ENCODE results near the gene FBXO46. TPM values are rescaled to one million over a fixed set of nuclear protein-coding genes. Genes with fewer than 3 reads are reported as not detected.

Gene FBXO46
- total and polyA plus RNA-seq, 4 donors = 1.2 to 4.5 (median 3.6) TPM

- Histone ChIP-seq H3K27me3 (ENCODE audit: control insufficient read depth in 4 of 4, insufficient read depth in 4 of 4, low read length in 3 of 4) (no peaks in the 10 kb centered on the region), H3K4me1 (ENCODE audit: control insufficient read depth in 4 of 4, insufficient read depth in 4 of 4, low read length in 3 of 4) (peaks cover 3 to 32% (median 10%) of the 10 kb centered on the region in 4 donors), H3K9me3 (ENCODE audit: control insufficient read depth in 4 of 4, low read length in 3 of 4) (no peaks in the 10 kb centered on the region), H3K9ac (ENCODE audit: low read depth in 1 of 2, low read length in 2 of 2) (no peak overlapping the region), H3K27ac (ENCODE audit: low read depth in 1 of 2, low read length in 2 of 2) (no peak overlapping the region), H3K36me3 (ENCODE audit: control insufficient read depth in 4 of 4, insufficient read depth in 3 of 4, low read depth in 1 of 4, low read length in 3 of 4) (peaks cover 0 to 2% (median 0%) of the 10 kb centered on the region in 4 donors), H3K4me3 (ENCODE audit: low read depth in 1 of 3, low read length in 3 of 3) (no peak overlapping the region)
- DNase-seq (ENCODE audit: low spot score) = no peak
- WGBS = 72% methylated on average over 21 of the region's 21 CpGs
- TF ChIP-seq GABPA (IDR thresholded peaks at IDR 0.05 in 1 of 2, conservative IDR thresholded peaks at IDR 0.05 in 1 of 2) (no peak), HNF4A (conservative IDR thresholded peaks at IDR 0.05) (no peak), FOXA2 (IDR thresholded peaks at IDR 0.05) (no peak), EGR1 (IDR thresholded peaks at IDR 0.05; ENCODE audit: low read depth in 2 of 2) (no peak), FOXA1 (IDR thresholded peaks at IDR 0.05) (no peak), TAF1 (conservative IDR thresholded peaks at IDR 0.05) (no peak), REST (IDR thresholded peaks at IDR 0.05) (no peak), JUND (IDR thresholded peaks at IDR 0.05) (no peak), RAD21 (IDR thresholded peaks at IDR 0.05) (no peak)
- TF ChIP-seq, protein P1, sequence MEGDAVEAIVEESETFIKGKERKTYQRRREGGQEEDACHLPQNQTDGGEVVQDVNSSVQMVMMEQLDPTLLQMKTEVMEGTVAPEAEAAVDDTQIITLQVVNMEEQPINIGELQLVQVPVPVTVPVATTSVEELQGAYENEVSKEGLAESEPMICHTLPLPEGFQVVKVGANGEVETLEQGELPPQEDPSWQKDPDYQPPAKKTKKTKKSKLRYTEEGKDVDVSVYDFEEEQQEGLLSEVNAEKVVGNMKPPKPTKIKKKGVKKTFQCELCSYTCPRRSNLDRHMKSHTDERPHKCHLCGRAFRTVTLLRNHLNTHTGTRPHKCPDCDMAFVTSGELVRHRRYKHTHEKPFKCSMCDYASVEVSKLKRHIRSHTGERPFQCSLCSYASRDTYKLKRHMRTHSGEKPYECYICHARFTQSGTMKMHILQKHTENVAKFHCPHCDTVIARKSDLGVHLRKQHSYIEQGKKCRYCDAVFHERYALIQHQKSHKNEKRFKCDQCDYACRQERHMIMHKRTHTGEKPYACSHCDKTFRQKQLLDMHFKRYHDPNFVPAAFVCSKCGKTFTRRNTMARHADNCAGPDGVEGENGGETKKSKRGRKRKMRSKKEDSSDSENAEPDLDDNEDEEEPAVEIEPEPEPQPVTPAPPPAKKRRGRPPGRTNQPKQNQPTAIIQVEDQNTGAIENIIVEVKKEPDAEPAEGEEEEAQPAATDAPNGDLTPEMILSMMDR (IDR thresholded peaks at IDR 0.05; ENCODE audit: low read depth, low read length, missing input control) = no peak
Measured at GRCh38 chr19:45764945-45765701, 34.4 kb upstream of the FBXO46 start.

GRCh38 chr19:45764475-45764874, 33.8 kb upstream of the FBXO46 start:
- Histone ChIP-seq H3K4me1 (ENCODE audit: control insufficient read depth in 4 of 4, insufficient read depth in 4 of 4, low read length in 3 of 4) (peaks cover 3 to 26% (median 6%) of the 10 kb centered on the region in 4 donors), H3K9ac (ENCODE audit: low read depth in 1 of 2, low read length in 2 of 2) (no peak overlapping the region), H3K27me3 (ENCODE audit: control insufficient read depth in 4 of 4, insufficient read depth in 4 of 4, low read length in 3 of 4) (no peaks in the 10 kb centered on the region), H3K9me3 (ENCODE audit: control insufficient read depth in 4 of 4, low read length in 3 of 4) (no peaks in the 10 kb centered on the region), H3K4me3 (ENCODE audit: low read depth in 1 of 3, low read length in 3 of 3) (no peak overlapping the region), H3K36me3 (ENCODE audit: control insufficient read depth in 4 of 4, insufficient read depth in 3 of 4, low read depth in 1 of 4, low read length in 3 of 4) (peaks cover 0 to 2% (median 0%) of the 10 kb centered on the region in 4 donors), H3K27ac (ENCODE audit: low read depth in 1 of 2, low read length in 2 of 2) (no peak overlapping the region)
- 72% methylated on average over 6 of the region's 6 CpGs for WGBS
- no peak for DNase-seq (ENCODE audit: low spot score)
- no peak for TF ChIP-seq GABPA (IDR thresholded peaks at IDR 0.05 in 1 of 2, conservative IDR thresholded peaks at IDR 0.05 in 1 of 2)
- TF ChIP-seq TAF1 (conservative IDR thresholded peaks at IDR 0.05) = no peak
- TF ChIP-seq, protein P2, sequence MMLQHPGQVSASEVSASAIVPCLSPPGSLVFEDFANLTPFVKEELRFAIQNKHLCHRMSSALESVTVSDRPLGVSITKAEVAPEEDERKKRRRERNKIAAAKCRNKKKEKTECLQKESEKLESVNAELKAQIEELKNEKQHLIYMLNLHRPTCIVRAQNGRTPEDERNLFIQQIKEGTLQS (IDR thresholded peaks at IDR 0.05) = no peak
- TF ChIP-seq FOXA2 (IDR thresholded peaks at IDR 0.05) = no peak
- TF ChIP-seq NR2F2 (IDR thresholded peaks at IDR 0.05) = no peak
- TF ChIP-seq, protein P3, sequence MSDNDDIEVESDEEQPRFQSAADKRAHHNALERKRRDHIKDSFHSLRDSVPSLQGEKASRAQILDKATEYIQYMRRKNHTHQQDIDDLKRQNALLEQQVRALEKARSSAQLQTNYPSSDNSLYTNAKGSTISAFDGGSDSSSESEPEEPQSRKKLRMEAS (IDR thresholded peaks at IDR 0.05) = no peak
- no peak for TF ChIP-seq EGR1 (IDR thresholded peaks at IDR 0.05; ENCODE audit: low read depth in 2 of 2)

Measured in liver (tissue), 9 donors.